Measurements from ENCODE around the gene HCFC1R1.

The HCFC1R1 gene

DNA sequence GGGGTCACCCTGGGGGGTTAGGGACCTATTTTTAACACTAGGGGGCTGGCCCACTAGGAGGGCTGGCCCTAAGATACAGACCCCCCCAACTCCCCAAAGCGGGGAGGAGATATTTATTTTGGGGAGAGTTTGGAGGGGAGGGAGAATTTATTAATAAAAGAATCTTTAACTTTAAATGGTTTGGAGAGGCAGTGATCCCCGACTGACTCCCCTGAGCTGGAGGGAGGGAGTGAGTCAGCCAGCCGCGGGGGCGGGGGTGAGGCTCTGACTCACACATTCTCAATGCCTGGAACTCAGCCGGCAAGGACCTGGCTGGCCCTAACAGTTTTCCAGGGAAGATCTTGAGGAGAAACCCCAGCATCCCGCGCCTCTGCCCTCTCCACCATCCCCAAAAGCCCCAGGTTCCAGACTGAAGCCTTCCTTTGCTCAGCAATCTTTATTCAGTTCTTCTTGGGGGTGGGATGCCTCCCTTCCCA lies 1.5 kb downstream of the HCFC1R1 start (continued):
- TF ChIP-seq ZSCAN4 (tag by site-specific recombination; IDR thresholded peaks at IDR 0.05): no peak
- TF ChIP-seq, protein P1, sequence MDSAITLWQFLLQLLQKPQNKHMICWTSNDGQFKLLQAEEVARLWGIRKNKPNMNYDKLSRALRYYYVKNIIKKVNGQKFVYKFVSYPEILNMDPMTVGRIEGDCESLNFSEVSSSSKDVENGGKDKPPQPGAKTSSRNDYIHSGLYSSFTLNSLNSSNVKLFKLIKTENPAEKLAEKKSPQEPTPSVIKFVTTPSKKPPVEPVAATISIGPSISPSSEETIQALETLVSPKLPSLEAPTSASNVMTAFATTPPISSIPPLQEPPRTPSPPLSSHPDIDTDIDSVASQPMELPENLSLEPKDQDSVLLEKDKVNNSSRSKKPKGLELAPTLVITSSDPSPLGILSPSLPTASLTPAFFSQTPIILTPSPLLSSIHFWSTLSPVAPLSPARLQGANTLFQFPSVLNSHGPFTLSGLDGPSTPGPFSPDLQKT (IDR thresholded peaks at IDR 0.05; ENCODE audit: borderline replicate concordance, low read depth, low read length): no peak
- no peak for TF ChIP-seq ZNF174 (tag by site-specific recombination; IDR thresholded peaks at IDR 0.05)
- TF ChIP-seq, protein P2, sequence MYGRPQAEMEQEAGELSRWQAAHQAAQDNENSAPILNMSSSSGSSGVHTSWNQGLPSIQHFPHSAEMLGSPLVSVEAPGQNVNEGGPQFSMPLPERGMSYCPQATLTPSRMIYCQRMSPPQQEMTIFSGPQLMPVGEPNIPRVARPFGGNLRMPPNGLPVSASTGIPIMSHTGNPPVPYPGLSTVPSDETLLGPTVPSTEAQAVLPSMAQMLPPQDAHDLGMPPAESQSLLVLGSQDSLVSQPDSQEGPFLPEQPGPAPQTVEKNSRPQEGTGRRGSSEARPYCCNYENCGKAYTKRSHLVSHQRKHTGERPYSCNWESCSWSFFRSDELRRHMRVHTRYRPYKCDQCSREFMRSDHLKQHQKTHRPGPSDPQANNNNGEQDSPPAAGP (tag by site-specific recombination; IDR thresholded peaks at IDR 0.05): no peak; the same call in 1 of the 2 replicates
- peak; percentile 97 for TF ChIP-seq IKZF3 (tag by site-specific recombination; IDR thresholded peaks at IDR 0.05)
- TF ChIP-seq ZNF670 (tag by site-specific recombination; IDR thresholded peaks at IDR 0.05; ENCODE audit: low read depth): no peak
- TF ChIP-seq HIC1 (tag by site-specific recombination; IDR thresholded peaks at IDR 0.05): peak; percentile 88
- no peak for TF ChIP-seq ZNF24 (tag by site-specific recombination; IDR thresholded peaks at IDR 0.05)
- TF ChIP-seq MYNN (tag by site-specific recombination; IDR thresholded peaks at IDR 0.05; ENCODE audit: borderline replicate concordance): no peak
- no peak for TF ChIP-seq ZNF791 (tag by site-specific recombination; IDR thresholded peaks at IDR 0.05)
- TF ChIP-seq ZNF596 (tag by site-specific recombination; IDR thresholded peaks at IDR 0.05): no peak
- TF ChIP-seq ZFHX2 (tag by site-specific recombination; conservative IDR thresholded peaks at IDR 0.05): peak; percentile 57; the same call in 1 of the 2 replicates
- no peak for TF ChIP-seq ZNF501 (tag by site-specific recombination; IDR thresholded peaks at IDR 0.05)
- TF ChIP-seq KLF1 (tag by site-specific recombination; IDR thresholded peaks at IDR 0.05): no peak
- TF ChIP-seq, protein P3, sequence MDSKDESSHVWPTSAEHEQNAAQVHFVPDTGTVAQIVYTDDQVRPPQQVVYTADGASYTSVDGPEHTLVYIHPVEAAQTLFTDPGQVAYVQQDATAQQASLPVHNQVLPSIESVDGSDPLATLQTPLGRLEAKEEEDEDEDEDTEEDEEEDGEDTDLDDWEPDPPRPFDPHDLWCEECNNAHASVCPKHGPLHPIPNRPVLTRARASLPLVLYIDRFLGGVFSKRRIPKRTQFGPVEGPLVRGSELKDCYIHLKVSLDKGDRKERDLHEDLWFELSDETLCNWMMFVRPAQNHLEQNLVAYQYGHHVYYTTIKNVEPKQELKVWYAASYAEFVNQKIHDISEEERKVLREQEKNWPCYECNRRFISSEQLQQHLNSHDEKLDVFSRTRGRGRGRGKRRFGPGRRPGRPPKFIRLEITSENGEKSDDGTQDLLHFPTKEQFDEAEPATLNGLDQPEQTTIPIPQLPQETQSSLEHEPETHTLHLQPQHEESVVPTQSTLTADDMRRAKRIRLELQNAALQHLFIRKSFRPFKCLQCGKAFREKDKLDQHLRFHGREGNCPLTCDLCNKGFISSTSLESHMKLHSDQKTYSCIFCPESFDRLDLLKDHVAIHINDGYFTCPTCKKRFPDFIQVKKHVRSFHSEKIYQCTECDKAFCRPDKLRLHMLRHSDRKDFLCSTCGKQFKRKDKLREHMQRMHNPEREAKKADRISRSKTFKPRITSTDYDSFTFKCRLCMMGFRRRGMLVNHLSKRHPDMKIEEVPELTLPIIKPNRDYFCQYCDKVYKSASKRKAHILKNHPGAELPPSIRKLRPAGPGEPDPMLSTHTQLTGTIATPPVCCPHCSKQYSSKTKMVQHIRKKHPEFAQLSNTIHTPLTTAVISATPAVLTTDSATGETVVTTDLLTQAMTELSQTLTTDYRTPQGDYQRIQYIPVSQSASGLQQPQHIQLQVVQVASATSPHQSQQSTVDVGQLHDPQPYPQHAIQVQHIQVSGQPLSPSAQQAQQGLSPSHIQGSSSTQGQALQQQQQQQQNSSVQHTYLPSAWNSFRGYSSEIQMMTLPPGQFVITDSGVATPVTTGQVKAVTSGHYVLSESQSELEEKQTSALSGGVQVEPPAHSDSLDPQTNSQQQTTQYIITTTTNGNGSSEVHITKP (tag by site-specific recombination; IDR thresholded peaks at IDR 0.05): peak; percentile 86
- no peak for TF ChIP-seq HOXA7 (CRISPR knock-in tag; IDR thresholded peaks at IDR 0.05; ENCODE audit: borderline replicate concordance)
- no peak for TF ChIP-seq ZNF391 (tag by site-specific recombination; IDR thresholded peaks at IDR 0.05; ENCODE audit: borderline replicate concordance, low read depth)
- TF ChIP-seq, protein P4, sequence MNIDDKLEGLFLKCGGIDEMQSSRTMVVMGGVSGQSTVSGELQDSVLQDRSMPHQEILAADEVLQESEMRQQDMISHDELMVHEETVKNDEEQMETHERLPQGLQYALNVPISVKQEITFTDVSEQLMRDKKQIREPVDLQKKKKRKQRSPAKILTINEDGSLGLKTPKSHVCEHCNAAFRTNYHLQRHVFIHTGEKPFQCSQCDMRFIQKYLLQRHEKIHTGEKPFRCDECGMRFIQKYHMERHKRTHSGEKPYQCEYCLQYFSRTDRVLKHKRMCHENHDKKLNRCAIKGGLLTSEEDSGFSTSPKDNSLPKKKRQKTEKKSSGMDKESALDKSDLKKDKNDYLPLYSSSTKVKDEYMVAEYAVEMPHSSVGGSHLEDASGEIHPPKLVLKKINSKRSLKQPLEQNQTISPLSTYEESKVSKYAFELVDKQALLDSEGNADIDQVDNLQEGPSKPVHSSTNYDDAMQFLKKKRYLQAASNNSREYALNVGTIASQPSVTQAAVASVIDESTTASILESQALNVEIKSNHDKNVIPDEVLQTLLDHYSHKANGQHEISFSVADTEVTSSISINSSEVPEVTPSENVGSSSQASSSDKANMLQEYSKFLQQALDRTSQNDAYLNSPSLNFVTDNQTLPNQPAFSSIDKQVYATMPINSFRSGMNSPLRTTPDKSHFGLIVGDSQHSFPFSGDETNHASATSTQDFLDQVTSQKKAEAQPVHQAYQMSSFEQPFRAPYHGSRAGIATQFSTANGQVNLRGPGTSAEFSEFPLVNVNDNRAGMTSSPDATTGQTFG (tag by site-specific recombination; IDR thresholded peaks at IDR 0.05; ENCODE audit: borderline replicate concordance): no peak
- TF ChIP-seq ZNF837 (tag by site-specific recombination; IDR thresholded peaks at IDR 0.05): no peak
- no peak for TF ChIP-seq SALL2 (tag by site-specific recombination; IDR thresholded peaks at IDR 0.05; ENCODE audit: borderline replicate concordance)
- no peak for TF ChIP-seq ZNF433 (tag by site-specific recombination; IDR thresholded peaks at IDR 0.05; ENCODE audit: low read depth)
- TF ChIP-seq ZNF629 (tag by site-specific recombination; IDR thresholded peaks at IDR 0.05): no peak; the same call in 1 of the 2 replicates
- no peak for TF ChIP-seq ZNF16 (tag by site-specific recombination; IDR thresholded peaks at IDR 0.05; ENCODE audit: low read depth)
- no peak for TF ChIP-seq ZNF558 (tag by site-specific recombination; IDR thresholded peaks at IDR 0.05)
- TF ChIP-seq ZNF354C (tag by site-specific recombination; IDR thresholded peaks at IDR 0.05; ENCODE audit: borderline replicate concordance, low read depth): no peak
- no peak for TF ChIP-seq ZNF777 (tag by site-specific recombination; IDR thresholded peaks at IDR 0.05; ENCODE audit: borderline replicate concordance)
- TF ChIP-seq PRDM6 (tag by site-specific recombination; IDR thresholded peaks at IDR 0.05): no peak

Data from HEK293 (cell line).